NCI-H2081 (cell line): Measurements from ENCODE around the gene PGP.
A peak's percentile ranks its signal among the peaks of the same experiment; 100 is the strongest.

ENCODE experiments used
- DNase-seq, 2 experiments: peaks; one replicate each; lab custom pipeline; 2025; lab: John Stamatoyannopoulos, UW

The PGP gene

DNA sequence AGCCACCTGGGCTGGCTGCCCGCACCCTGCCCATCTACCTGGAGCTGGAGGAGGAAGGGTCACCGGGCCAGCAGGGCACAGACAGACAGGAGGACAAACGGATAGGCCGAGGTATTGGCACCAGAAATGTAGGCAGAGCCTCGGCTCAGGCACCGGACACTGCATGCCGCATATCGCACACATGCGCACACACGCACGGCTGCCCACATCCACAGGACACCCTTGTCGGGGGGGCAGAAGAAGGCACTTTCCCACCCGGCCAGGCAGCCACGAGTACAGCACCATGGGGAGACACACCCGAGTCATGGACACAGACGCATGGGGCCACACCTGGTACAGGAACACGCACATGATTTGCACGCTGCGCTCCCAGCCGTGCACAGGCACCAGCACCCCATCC, 32.7 kb downstream of the PGP start:
- DNase-seq, result no peak

DNA sequence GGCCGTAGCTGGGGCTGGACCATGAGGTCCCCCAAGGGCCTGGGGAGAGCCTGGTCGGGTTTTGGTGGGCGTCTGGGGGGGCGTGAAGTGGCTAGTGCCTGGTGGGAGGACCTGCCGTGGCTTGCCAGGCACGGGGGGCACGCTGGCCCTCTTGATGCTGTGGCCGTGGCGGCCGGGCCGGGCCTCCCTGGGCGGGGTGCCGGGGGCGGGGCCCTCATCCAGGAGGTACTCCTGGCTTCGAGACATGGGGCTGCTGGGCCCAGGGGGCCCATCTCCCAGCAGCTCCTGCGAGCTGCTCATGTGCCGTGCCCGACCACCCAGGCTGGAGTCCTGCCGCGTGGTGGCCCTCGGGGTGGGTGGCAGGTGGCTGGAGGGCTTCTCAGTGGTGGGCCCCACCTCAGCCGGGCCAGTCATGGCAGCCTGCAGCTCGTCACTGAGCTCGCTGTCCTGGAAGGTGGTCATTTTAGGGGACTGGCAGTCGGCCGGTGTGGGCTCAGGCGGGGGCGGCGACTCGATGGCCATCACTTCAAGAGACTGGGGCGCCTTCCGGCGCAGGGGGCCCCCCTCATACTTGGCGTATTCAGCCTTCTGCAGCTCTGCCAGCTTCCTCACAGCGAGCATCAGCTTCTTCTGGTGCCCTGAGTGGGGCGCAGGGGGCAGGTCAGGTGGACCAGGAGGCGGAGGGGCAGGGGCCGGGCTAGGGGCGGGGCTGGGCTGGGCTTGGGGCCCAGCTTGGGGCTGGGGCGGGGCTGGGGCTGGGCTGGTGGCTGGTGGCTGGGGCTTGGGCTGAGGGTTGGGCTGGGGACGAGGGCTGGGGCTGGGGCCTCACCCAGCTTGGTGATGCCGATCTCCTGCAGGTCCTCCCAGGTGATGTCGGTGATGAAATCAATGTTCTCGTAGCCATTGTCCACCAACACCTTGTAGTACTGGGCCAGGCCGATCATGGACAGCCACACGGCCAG, 33.4 kb downstream of the PGP start:
- DNase-seq, result no peak

DNA sequence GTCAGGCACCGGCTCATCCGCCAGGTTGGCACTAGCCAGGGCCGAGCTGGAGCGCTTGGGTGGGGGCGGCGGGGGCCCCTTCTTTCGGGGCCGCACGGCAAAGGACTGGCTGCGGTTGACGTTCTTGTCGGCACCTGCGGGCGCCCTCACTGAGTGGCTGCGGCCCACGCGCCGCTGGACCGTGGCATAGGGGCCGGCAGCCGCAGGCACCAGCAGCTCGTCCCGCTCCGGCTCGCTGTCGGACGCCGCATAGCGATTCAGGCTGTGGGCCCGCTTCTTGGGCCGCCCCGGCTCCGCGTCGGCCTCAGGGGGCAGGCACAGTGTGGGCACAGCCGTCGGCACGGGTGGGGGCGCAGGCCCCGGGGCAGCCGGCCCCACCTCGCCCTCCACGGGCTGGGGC, 34.2 kb downstream of the PGP start:
- DNase-seq, result no peak

DNA sequence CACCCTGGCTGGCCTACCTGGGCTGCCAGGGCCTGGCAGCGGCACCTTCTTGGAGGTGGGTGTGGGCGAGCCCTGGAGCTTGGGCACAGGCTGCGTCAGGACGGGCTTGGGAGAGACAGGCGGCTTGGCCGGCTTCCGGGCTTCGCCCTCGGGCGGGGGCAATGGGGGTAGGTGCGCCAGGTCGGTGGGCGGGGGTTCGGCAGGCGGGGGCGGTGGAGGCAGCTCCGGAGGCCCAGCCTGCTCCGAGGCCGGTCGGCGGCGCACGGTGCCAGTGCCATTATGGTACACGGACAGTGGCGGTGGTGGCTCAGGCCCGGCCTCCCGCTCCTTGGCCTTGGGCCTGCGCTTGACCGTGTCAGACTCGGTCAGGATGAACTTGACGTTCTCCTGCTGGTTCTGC, 35.1 kb downstream of the PGP start:
- DNase-seq, result no peak

DNA sequence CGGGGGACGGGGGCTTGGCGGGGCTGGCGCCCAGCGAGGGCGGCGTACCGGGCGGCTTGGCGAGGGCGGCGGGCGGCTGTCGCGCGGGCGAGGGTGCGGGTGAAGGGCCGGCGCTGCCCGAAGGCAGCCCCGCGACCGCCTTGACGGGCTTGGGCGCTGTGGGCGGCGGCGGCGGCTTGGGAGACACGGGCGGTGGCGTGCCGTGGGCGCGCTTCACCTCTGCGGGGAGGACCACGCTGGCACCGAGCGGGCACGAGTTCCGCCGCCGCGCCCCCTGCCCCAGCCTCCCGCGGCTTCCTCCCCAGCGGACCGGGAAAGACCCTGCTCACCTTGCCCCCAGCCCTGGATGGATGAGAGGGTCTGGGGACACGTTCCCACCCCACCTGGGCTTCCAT, 35.5 kb downstream of the PGP start:
- no peak for DNase-seq

DNA sequence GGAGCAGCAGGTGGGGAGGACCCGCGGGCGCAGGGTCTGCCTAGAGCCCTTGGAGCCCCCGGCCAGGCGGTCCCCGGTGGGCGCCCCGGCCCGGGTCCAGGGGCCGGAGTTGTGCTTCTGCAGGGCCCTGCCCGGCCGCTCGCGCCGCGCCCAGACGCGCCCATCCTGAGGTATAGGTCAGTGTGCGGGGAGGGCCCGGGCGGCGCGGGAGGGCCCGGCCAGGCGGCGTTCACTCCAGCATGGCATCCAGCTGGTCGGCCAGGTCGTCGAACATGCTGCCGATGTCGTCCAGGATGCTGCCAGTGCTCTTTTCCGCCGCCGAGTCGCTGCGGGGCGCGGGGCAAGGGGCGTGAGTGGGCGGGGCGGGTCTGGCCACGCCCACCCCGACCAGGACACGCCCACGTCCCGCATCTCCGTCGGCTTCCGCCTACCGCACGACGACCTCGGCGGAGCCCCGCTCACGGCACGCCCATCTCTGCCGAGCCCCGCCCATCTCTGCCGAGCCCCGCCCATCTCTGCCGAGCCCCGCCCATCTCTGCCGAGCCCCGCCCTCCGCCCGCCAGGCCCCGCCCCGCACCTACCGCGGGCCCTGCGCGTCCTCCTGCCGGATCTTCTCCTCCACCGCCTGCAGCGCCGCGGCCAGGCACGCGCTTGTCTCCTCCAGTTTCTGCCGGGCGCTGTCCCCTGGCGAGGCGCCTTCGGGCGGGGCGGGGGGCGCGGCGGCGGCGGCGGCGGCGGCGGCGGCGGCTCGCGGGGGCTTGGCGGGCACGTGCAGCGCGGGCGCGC, 36.1 kb downstream of the PGP start:
- peak in 1 of 2 experiments; percentile 7 for DNase-seq

DNA sequence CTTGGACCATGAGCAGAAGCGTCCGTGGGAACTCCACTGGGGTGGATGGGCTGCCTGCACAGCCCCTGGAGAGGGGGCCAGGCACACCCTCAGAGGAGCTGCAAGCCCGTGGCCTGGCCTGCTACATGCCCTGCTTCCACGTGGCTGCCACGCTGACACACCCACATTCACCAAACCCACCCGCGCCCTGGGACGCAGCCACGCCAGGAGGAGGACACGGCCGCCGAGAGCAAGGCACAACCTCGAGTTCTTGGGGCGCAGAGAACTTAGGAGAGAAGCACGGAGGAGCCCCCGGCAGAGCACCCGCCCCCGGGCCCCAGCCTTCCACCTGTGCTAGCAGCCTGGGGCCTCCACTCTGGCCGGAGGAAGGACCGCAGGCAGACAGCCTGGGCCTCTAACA, 37.1 kb downstream of the PGP start:
- no peak for DNase-seq

DNA sequence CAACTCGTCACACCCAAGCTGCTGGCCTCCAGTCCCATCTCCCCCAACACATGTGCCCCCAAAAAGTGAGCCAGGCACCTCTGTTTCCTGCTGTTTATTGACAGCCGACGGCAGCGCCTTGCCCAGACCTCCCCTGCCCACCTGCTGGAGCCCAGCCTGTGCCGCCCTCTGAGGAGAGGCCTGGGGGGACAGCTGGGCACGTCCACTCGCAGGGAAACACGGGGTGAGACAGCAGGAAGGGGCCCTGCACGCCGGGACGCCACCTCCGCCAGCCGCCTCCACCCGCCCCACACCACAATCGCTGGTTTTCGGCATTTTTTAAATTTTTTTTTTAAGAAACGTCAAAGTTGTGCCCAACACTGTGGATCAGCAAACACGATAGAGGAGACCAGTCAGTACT, 37.5 kb downstream of the PGP start:
- DNase-seq, result no peak

DNA sequence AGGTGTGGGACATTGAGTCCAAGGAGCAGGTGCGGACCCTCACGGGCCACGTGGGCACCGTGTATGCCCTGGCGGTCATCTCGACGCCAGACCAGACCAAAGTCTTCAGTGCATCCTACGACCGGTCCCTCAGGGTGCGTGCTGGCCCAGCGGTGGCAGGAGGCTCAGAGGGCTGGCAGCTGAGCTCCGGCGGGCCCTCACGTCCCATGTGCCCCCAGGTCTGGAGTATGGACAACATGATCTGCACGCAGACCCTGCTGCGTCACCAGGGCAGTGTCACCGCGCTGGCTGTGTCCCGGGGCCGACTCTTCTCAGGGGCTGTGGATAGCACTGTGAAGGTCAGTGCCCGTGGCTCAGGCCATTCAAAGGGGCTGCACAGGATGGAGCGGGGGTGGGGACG, 38.6 kb downstream of the PGP start:
- DNase-seq, result no peak

DNA sequence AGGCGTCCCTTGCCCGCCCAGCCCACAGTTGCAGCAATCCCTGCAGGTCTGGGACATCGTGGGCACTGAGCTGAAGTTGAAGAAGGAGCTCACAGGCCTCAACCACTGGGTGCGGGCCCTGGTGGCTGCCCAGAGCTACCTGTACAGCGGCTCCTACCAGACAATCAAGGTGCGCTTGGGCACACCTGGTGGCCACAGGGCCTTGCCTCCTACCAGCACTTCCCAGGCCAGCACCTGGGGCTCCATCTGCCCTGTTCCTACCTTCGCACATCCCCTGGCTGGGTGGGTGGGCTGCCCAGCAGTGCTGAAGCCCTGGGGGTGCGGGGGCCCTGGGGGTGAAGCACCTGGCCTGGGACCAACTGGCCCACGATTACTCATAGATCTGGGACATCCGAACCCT, 39.2 kb downstream of the PGP start:
- DNase-seq, result no peak

DNA sequence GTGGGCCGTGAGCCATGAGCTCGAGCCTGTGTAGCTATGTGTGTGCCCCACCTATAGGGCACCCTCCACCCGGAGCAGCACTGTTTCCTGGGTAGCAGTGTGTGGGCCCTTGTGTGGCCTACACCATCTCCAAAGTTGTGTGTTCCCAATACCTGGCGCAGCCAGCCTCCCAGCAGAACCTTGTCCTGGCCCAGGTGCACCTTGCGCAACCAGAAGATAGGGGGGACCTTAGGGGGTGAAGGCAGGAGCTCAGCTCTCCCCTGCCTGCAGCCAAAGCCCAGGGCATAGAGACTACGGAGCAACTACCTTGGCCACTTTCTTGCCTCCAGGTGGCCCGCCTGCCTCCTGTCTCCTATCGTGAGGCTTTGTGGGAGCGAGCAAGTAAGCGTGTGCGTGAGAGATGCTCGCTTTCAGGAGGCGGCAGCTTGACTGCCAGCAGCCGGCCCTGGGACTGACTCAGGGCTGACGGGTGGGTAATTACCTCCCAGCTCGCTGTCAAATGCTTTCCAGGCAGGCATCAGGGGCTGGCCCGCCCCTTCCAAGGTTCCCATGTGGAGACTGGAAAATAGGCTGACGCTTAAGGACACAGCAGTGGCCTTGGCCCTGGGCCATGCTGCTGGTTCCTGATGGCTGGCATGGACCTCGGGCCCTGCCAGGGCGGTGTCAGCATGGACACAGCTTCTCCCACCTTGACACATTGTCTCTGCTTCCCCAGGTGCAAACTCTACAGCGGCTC, 40.1 kb downstream of the PGP start:
- DNase-seq, result peak; percentile 45 to 77

DNA sequence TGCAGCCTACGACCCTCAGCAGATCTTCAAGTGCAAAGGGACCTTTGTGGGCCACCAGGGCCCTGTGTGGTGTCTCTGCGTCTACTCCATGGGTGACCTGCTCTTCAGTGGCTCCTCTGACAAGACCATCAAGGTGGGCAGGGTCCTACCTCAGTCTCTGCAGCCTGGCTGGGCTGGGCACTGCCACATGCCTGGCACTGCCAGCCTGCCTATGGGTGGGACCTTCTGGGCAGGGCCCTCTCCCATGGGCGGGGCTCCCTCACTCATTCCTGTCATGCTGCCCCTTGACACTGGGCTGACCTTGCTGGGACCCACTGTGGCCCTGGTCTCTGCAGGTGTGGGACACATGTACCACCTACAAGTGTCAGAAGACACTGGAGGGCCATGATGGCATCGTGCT, 40.7 kb downstream of the PGP start:
- no peak for DNase-seq

DNA sequence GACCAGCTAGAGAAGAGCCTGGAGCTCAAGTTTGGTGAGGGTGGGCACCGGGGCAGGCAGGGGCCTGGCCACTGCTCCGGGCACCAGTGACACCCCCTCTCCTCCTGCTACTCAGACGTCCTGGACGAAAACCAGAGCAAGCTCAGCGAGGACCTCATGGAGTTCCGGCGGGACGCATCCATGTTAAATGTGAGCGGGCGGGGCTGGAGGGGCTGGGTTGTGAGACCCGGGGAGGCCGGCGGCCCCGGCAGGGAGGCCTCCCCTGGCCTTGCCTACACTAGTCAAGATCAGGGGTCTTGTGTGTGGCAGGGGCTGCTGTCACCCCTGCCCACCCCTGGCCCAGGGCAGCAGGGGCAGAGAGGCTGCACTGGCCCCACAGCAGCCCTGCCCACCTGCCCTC, 41.3 kb downstream of the PGP start:
- no peak for DNase-seq

DNA sequence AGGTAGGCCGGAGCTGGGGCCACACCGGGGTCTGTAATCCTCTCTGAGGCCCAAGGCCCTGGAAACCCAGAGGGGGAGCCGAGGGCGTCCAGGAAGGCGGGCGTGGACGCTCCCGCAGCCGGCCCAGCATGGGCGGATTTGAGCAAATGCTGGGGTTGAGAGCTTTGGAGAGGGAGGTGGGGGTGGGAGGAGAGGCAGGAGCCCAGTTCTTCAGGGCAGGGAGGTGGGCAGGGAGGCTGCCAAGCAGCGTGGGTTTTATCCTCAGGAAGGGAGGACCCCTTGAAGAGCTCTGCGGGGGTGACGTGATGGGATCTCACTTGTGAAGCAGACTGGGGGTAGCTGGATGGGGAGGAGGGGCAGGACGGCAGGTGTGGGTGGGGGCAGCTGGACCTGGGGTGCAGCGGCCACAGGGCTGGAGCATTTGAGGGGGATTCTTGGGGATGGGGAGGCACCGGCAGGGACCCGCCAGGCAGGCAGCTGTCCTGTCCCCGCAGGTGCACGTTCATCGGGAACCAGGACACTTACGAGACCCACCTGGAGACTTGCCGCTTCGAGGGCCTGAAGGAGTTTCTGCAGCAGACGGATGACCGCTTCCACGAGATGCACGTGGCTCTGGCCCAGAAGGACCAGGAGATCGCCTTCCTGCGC, 41.8 kb downstream of the PGP start:
- DNase-seq, result no peak

DNA sequence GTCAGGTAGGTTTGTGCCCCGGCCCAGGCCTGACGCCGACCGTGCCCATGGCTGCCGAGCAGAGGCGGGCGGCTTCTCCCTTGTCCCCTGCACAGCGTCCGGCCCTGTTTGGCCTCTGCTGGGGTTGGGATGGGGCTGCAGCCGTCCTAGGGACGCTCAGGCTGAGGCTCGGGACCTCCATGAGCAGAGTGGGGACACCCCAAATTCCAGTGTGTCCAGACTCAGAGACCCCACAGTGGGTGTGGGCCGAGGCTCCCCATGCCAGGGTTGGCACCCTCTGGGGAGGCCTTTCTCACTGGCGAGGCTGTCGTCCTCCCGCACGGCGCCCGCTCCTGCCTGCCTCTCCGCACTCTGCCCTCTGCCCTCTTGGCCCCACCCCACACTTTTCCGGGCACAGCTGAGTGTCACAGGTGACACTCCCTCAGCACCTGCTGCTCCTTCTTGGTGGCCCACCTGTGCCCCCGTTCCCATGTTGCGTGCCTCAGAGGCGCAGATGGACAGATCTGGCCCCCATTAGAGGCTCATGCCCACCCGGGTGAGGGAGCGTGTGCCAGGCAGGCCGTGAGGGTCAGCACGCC, 43.0 kb downstream of the PGP start:
- DNase-seq, result no peak

DNA sequence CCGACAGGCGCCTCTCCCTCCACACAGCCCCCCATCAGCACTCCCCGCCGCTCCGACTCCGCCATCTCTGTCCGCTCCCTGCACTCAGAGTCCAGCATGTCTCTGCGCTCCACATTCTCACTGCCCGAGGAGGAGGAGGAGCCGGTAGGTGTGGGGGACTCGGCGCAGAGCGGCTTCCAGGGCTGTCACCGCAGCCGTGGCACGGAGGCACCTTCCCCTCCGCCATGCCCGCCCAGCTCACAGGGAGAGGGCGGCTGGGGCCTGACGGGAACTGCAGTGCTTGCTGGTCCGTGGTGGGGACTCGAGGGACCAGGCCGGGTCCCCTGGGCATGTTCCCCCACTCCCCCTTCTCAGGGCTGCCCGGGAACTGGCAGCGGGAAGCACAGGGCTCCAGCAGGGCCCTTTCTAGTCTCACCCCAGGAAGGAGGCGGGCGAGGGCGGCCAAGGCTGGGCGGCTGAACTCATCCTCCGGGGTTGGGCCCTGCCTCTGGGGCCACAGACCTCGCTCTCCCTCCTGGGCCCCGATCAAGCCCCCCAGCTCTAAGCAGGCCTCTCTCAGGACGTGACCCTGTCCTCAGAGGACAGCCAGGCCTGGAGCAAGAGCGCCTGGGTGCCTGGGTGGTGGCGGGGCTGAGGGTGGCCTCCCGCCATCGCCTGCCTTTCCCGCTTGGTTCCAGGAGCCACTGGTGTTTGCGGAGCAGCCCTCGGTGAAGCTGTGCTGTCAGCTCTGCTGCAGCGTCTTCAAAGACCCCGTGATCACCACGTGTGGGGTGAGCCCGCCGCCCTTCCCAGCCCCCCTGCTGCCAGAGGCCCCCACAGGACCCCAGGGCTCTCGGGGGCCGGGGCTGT, 43.8 kb downstream of the PGP start:
- DNase-seq, result no peak

DNA sequence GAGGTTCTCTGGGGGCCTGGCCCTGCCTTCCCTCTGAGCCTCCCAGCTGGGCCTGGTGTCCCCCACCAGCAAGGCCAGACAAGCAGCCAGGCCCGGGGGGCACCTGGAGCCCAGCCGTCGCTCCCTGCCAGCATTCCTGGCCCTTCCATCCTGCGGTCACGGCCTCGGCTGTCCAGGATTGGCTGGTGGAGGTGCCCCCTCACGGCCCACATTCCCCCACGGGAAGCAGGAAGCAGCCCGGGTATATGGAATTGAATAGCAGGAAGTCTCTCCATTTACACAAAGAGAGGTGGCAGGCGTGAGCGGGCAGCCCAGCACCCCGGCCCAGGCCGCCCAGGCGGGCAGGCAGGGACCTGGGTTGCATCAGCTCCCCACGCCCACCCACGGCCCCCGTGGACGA, 44.6 kb downstream of the PGP start:
- DNase-seq, result no peak

DNA sequence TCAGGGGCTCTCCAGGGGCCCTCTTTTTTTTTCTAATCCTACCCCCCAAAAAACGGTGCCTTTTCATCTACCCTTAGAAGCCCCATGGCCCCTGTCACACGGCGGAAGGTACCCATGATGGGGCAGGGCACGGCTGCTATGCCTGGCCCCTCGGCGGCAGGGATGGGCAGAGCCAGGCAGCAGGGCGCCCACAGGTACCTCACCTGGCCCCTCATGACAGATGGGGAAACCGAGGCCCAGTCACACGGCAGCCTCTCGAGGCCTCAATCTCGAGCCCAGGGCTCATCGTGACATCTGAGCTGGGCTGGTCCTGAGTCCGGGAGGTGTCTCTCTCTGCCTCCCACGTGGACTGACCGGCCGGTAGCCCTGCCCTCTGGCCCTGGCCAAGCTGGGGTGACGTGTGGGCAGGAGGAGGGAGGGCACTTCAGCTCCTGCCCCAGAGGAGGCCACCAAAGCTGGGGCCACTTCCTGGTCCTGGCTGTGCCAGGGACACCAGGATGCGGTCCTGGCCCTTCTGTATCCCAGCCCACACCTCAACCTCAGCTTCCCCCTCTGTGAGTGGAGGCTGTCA, 47.5 kb downstream of the PGP start:
- DNase-seq, result no peak

DNA sequence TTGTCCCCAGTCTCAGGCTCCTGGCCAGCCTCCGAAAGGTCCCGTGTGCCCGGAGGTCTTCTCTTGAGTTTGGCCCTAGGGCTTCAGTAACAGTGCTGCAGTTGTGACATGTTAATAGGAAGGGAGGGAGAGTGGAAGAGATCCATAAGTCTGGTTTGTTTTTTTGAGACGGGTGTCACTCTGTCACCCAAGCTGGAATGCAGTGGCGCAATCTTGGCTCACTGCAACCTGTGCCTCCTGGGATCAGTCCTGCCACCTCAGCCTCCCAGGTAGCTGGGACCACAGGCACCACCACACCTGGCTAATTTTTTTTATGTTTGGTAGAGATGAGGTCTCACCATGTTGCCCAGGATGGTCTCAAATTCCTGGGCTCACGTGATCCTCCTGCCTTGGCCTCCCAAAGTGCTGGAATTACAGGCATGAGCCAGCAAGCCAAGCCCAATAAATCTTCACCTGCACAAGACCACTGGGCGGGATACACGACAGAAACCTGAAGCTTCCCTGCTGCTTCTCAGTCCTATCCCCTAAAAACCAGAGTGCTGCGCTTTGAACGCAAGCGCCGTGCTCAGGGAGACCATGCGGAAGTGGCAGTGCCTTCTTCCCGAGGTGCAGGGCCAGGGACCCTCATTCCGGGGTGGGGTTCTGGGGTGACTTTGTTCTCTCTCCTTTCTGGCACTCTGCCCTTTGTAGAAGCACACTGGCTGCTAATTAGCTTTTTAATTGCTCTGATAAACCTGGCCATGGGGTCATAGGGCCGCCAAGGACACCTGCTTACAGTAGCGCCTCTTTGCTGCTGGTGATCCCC, 48.2 kb downstream of the PGP start:
- DNase-seq, result no peak

DNA sequence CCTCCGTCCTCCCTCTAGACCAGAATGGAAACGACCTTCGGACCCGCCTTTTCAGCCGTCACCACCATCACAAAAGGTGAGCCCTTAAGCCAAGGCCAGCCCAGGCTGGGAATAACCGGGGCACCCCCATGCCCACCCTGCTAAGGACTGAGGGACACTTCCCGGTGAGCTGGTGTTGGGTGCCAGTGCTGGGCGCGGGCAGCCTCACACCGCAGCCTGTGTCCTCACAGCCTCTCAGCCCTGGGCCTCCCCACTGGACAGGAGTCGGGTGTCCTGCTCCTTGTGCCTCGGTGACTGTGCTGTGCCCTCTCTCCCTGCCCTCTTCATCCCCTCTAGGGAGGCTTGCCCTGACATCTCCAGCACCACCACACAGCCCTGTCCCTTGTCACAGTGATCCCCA, 48.8 kb downstream of the PGP start:
- DNase-seq, result no peak
